ENCODE measurements around the gene ZNF500.
A peak's percentile ranks its signal among the peaks of the same experiment; 100 is the strongest.

The ZNF500 gene

GRCh38 chr16:4734730-4735535, 32.0 kb downstream of the ZNF500 start:
- TF ChIP-seq, protein P1, sequence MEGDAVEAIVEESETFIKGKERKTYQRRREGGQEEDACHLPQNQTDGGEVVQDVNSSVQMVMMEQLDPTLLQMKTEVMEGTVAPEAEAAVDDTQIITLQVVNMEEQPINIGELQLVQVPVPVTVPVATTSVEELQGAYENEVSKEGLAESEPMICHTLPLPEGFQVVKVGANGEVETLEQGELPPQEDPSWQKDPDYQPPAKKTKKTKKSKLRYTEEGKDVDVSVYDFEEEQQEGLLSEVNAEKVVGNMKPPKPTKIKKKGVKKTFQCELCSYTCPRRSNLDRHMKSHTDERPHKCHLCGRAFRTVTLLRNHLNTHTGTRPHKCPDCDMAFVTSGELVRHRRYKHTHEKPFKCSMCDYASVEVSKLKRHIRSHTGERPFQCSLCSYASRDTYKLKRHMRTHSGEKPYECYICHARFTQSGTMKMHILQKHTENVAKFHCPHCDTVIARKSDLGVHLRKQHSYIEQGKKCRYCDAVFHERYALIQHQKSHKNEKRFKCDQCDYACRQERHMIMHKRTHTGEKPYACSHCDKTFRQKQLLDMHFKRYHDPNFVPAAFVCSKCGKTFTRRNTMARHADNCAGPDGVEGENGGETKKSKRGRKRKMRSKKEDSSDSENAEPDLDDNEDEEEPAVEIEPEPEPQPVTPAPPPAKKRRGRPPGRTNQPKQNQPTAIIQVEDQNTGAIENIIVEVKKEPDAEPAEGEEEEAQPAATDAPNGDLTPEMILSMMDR (IDR thresholded peaks at IDR 0.05; ENCODE audit: low read depth, low read length, missing control alignments): no peak
- in situ Hi-C loops (cut with HindIII; ENCODE audit: low pct_ligation_motif_present, low sequenced_read_pairs): no loop called here

DNA sequence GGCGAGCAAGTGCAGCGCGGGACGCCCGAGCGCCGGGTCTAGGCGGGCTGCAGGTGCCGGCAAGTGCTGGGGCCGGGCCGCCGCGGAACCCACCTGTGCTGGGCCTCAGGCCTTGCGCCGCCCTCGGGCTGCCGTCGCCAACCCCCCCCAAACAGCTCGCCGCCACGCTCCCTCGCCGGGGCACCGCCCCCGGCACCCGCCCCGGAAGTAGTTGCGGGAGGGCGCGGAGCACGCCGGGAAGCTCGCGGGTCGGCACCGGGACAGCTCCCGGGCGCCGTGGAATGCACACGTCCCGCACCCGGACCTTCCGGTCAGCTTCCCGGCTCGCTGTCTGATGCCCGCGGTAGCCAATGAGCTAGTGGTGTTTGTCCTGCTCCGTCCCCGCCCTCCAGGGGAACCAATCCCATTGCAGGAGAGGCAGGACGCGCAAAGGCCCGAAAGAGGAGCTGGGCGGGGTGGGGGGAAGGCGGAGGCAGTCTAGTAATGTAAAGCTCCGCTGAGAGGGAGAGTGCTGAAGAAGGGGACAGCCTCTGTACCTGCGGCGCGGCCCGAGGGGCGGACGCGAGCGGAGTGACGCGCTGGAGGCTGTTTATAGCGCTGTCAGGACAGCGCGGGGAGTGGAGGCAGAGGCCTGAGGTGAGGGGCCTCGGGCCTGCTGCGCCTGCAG, 32.8 kb downstream of the ZNF500 start, which contains the start of the genes ANKS3 and DNAAF8:
ANKS3 (minus strand) TSS at position 209 of the 667 bp plus-strand sequence. CDS start 4,122 bp downstream, outside the sequence.
DNAAF8 (plus strand) TSS at position 475 of the 667 bp plus-strand sequence. CDS start 1,978 bp downstream, outside the sequence.
- H3K36me3 ChIP-seq (replicated peaks): no peaks in the 10 kb centered on the region
- DNase-seq: peak; percentile 98
- TF ChIP-seq, protein P1 (IDR thresholded peaks at IDR 0.05; ENCODE audit: low read depth, low read length, missing control alignments): no peak
- peak within 1 kb of the TSS; percentile 86 for H3K27ac ChIP-seq
- in situ Hi-C loops (cut with HindIII; ENCODE audit: low pct_ligation_motif_present, low sequenced_read_pairs): no loop called here
- no peaks in the 10 kb centered on the region for H3K27me3 ChIP-seq (replicated peaks)
- peak within 1 kb of the TSS; percentile 94 for H3K4me3 ChIP-seq (ENCODE audit: low read depth, low read length)

More at GRCh38 chr16:4734730-4735535, 32.0 kb downstream of the ZNF500 start:
- peak overlapping the region; percentile 86 for H3K27ac ChIP-seq
- peak; percentile 87 for DNase-seq
- peak overlapping the region; percentile 94 for H3K4me3 ChIP-seq (ENCODE audit: low read depth, low read length)
- no peaks in the 10 kb centered on the region for H3K36me3 ChIP-seq (replicated peaks)
- H3K27me3 ChIP-seq (replicated peaks): no peaks in the 10 kb centered on the region

DNA sequence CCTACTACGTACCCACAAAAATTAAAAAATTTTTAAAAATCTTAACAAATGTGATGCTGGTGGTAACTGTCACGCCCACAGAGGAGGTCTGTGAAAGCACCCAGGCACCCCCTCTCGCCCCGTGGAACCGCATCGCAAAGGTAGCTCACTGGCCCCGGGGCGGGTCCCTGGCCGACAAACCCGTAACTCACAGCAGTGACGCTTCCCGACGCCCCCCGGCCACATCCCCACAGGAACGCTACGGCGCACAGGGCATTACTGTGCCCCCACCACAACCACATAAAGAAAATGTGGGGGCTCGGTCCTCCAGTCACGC, 33.3 kb downstream of the ZNF500 start:
- in situ Hi-C loops (cut with HindIII; ENCODE audit: low pct_ligation_motif_present, low sequenced_read_pairs): no loop called here
- Histone ChIP-seq H3K27ac (peak overlapping the region; percentile 86), H3K4me3 (ENCODE audit: low read depth, low read length) (peak overlapping the region; percentile 94), H3K27me3 (replicated peaks) (no peaks in the 10 kb centered on the region), H3K36me3 (replicated peaks) (peaks cover 1% of the 10 kb centered on the region)
- TF ChIP-seq, protein P1 (IDR thresholded peaks at IDR 0.05; ENCODE audit: low read depth, low read length, missing control alignments): no peak
- peak; percentile 1 for DNase-seq

DNA sequence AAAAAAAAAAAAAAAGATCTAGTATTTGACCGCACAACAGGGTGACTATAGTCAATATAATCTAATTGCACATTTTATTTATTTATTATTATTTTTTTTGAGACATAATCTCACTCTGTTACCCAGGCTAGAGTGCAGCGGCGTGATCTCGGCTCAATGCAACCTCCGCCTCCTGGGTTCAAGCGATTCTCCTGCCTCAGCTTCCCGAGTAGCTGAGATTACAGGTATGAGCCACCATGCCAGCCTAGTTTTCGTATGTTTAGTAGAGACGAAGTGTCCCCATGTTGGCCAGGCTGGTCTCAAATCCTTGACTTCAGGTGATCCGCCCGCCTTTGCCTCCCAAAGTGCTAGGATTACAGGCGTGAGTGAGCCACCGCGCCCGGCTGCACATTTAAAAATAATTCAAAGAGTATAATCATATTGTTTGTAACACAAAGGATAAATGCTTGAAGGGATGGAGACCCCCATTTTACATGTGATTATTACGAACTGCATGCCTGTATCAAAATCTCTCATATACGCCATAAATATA, 33.7 kb downstream of the ZNF500 start:
- in situ Hi-C loops (cut with HindIII; ENCODE audit: low pct_ligation_motif_present, low sequenced_read_pairs): no loop called here
- TF ChIP-seq, protein P1 (IDR thresholded peaks at IDR 0.05; ENCODE audit: low read depth, low read length, missing control alignments): no peak
- no peak overlapping the region for H3K27ac ChIP-seq

GRCh38 chr16:4729876-4730275, 37.1 kb downstream of the ZNF500 start:
- Histone ChIP-seq H3K27me3 (replicated peaks) (no peaks in the 10 kb centered on the region), H3K27ac (no peak overlapping the region), H3K36me3 (replicated peaks) (peaks cover 13% of the 10 kb centered on the region), H3K4me3 (ENCODE audit: low read depth, low read length) (no peak overlapping the region)
- TF ChIP-seq, protein P1 (IDR thresholded peaks at IDR 0.05; ENCODE audit: low read depth, low read length, missing control alignments): no peak
- in situ Hi-C loops (cut with HindIII; ENCODE audit: low pct_ligation_motif_present, low sequenced_read_pairs): no loop called here
- no peak for DNase-seq

More for the DNA sequence above, 33.7 kb downstream of the ZNF500 start:
- Histone ChIP-seq H3K36me3 (replicated peaks) (peaks cover 3% of the 10 kb centered on the region), H3K4me3 (ENCODE audit: low read depth, low read length) (peak overlapping the region; percentile 94), H3K27me3 (replicated peaks) (no peaks in the 10 kb centered on the region)
- no peak for DNase-seq

Data from brain microvascular endothelial cell (primary cell).